ENCODE data around the gene STIP1. TPM values are rescaled to one million over a fixed set of nuclear protein-coding genes. Genes with fewer than 3 reads are reported as not detected.

The STIP1 gene
- total and polyA plus RNA-seq, 4 donors = 22.6 to 58.1 (median 42.5) TPM

GRCh38 chr11:64248578-64248977 is 62.6 kb downstream of the STIP1 start:
- no peak overlapping the region for H3K9ac ChIP-seq (ENCODE audit: low read depth in 1 of 2, low read length in 2 of 2)
- TF ChIP-seq, protein P1, sequence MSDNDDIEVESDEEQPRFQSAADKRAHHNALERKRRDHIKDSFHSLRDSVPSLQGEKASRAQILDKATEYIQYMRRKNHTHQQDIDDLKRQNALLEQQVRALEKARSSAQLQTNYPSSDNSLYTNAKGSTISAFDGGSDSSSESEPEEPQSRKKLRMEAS (IDR thresholded peaks at IDR 0.05) = no peak
- TF ChIP-seq HNF4G (IDR thresholded peaks at IDR 0.05) (no peak), ATF3 (IDR thresholded peaks at IDR 0.05) (no peak), HNF4A (conservative IDR thresholded peaks at IDR 0.05) (no peak), RAD21 (IDR thresholded peaks at IDR 0.05) (no peak), REST (IDR thresholded peaks at IDR 0.05) (no peak), TAF1 (conservative IDR thresholded peaks at IDR 0.05) (no peak), NR2F2 (IDR thresholded peaks at IDR 0.05) (no peak), SP1 (IDR thresholded peaks at IDR 0.05) (no peak), RXRA (IDR thresholded peaks at IDR 0.05) (no peak), YY1 (IDR thresholded peaks at IDR 0.05) (no peak), JUND (IDR thresholded peaks at IDR 0.05) (no peak), FOXA1 (IDR thresholded peaks at IDR 0.05) (no peak), GABPA (IDR thresholded peaks at IDR 0.05 in 1 of 2, conservative IDR thresholded peaks at IDR 0.05 in 1 of 2) (no peak)
- TF ChIP-seq, protein P2, sequence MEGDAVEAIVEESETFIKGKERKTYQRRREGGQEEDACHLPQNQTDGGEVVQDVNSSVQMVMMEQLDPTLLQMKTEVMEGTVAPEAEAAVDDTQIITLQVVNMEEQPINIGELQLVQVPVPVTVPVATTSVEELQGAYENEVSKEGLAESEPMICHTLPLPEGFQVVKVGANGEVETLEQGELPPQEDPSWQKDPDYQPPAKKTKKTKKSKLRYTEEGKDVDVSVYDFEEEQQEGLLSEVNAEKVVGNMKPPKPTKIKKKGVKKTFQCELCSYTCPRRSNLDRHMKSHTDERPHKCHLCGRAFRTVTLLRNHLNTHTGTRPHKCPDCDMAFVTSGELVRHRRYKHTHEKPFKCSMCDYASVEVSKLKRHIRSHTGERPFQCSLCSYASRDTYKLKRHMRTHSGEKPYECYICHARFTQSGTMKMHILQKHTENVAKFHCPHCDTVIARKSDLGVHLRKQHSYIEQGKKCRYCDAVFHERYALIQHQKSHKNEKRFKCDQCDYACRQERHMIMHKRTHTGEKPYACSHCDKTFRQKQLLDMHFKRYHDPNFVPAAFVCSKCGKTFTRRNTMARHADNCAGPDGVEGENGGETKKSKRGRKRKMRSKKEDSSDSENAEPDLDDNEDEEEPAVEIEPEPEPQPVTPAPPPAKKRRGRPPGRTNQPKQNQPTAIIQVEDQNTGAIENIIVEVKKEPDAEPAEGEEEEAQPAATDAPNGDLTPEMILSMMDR (IDR thresholded peaks at IDR 0.05; ENCODE audit: low read depth, low read length, missing input control) = no peak
- no peak for DNase-seq (ENCODE audit: low spot score)
- no peak overlapping the region for H3K4me3 ChIP-seq (ENCODE audit: low read depth in 1 of 3, low read length in 3 of 3)
- H3K4me1 ChIP-seq (ENCODE audit: control insufficient read depth in 4 of 4, insufficient read depth in 4 of 4, low read length in 3 of 4) = peaks cover 10 to 65% (median 49%) of the 10 kb centered on the region in 4 donors
- H3K27ac ChIP-seq (ENCODE audit: low read depth in 1 of 2, low read length in 2 of 2) = no peak overlapping the region
- no peaks in the 10 kb centered on the region for H3K27me3 ChIP-seq (ENCODE audit: control insufficient read depth in 4 of 4, insufficient read depth in 4 of 4, low read length in 3 of 4)
- WGBS = 79% methylated on average over 7 of the region's 7 CpGs
- H3K9me3 ChIP-seq (ENCODE audit: control insufficient read depth in 4 of 4, low read length in 3 of 4) = no peaks in the 10 kb centered on the region
- H3K36me3 ChIP-seq (ENCODE audit: control insufficient read depth in 4 of 4, insufficient read depth in 3 of 4, low read depth in 1 of 4, low read length in 3 of 4) = peaks cover 0 to 5% (median 1%) of the 10 kb centered on the region in 4 donors

DNA sequence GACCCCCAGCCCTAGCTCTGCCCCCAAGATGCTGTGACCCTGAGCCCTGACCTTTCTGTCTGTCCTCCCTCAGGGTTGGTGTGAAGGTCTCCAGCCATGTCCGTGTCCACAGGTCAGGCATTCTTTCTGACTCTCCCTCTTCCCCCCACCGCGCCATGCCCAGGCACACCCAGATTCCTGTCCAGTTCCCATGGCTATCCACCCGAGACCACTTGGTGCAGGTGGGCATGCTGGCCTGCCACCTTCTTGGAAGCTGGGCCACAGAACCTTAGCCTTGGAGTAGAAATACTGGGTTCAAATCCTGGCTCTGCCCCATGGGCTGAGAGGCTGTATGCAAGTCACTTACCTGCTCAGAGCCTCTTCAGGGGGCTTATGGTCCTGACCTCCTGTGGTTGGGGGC is 63.1 kb downstream of the STIP1 start:
- Histone ChIP-seq H3K36me3 (ENCODE audit: control insufficient read depth in 4 of 4, insufficient read depth in 3 of 4, low read depth in 1 of 4, low read length in 3 of 4) (peaks cover 0 to under 1% (median under 1%) of the 10 kb centered on the region in 4 donors), H3K9ac (ENCODE audit: low read depth in 1 of 2, low read length in 2 of 2) (no peak overlapping the region), H3K27ac (ENCODE audit: low read depth in 1 of 2, low read length in 2 of 2) (no peak overlapping the region), H3K27me3 (ENCODE audit: control insufficient read depth in 4 of 4, insufficient read depth in 4 of 4, low read length in 3 of 4) (no peaks in the 10 kb centered on the region), H3K4me1 (ENCODE audit: control insufficient read depth in 4 of 4, insufficient read depth in 4 of 4, low read length in 3 of 4) (peaks cover 10 to 64% (median 48%) of the 10 kb centered on the region in 4 donors), H3K4me3 (ENCODE audit: low read depth in 1 of 3, low read length in 3 of 3) (no peak overlapping the region), H3K9me3 (ENCODE audit: control insufficient read depth in 4 of 4, low read length in 3 of 4) (no peaks in the 10 kb centered on the region)
- 93% methylated on average over 4 of the region's 4 CpGs for WGBS
- DNase-seq (ENCODE audit: low spot score) = no peak
- no peak for TF ChIP-seq ATF3 (IDR thresholded peaks at IDR 0.05)
- no peak for TF ChIP-seq ZBTB33 (IDR thresholded peaks at IDR 0.05)
- TF ChIP-seq RXRA (IDR thresholded peaks at IDR 0.05) = no peak
- TF ChIP-seq SP1 (IDR thresholded peaks at IDR 0.05) = no peak
- TF ChIP-seq, protein P1 (IDR thresholded peaks at IDR 0.05) = no peak
- no peak for TF ChIP-seq GABPA (IDR thresholded peaks at IDR 0.05 in 1 of 2, conservative IDR thresholded peaks at IDR 0.05 in 1 of 2)
- TF ChIP-seq, protein P2 (IDR thresholded peaks at IDR 0.05; ENCODE audit: low read depth, low read length, missing input control) = no peak
- no peak for TF ChIP-seq RAD21 (IDR thresholded peaks at IDR 0.05)
- TF ChIP-seq NR2F2 (IDR thresholded peaks at IDR 0.05) = no peak
- no peak for TF ChIP-seq TAF1 (conservative IDR thresholded peaks at IDR 0.05)
- no peak for TF ChIP-seq REST (IDR thresholded peaks at IDR 0.05)
- no peak for TF ChIP-seq YY1 (IDR thresholded peaks at IDR 0.05)

Measured in liver (tissue), 9 donors.